Measurements from ENCODE around the gene HPS4.
"Not testable (repeated sequence)": the region's sequence is repeated elsewhere in the genome, so short reads cannot be mapped to it uniquely, and the experiment has no call there.

The HPS4 gene

GRCh38 chr22:26443901-26444690 lies 39.5 kb downstream of the HPS4 start:
- DNase-seq (ENCODE audit: low read depth, low spot score) = no peak
- Histone ChIP-seq H3K9me3 (ENCODE audit: insufficient read depth, low read length) (no peaks in the 10 kb centered on the region), H3K4me1 (ENCODE audit: insufficient read depth, insufficient read length) (no peaks in the 10 kb centered on the region), H3K9ac (ENCODE audit: insufficient read length, low read depth) (no peak overlapping the region), H3K36me3 (ENCODE audit: insufficient read depth, insufficient read length, low read length) (peaks cover 3% of the 10 kb centered on the region), H3K4me3 (ENCODE audit: insufficient read length, low read depth) (no peak overlapping the region), H3K27me3 (ENCODE audit: insufficient read depth, insufficient read length) (no peaks in the 10 kb centered on the region)
- TF ChIP-seq SUZ12 (IDR thresholded peaks at IDR 0.05; ENCODE audit: extremely low read depth, insufficient read depth, insufficient read length) = no peak
- TF ChIP-seq ZNF274 (IDR thresholded peaks at IDR 0.05; ENCODE audit: low read depth, low read length) = no peak
- TF ChIP-seq YY1 (IDR thresholded peaks at IDR 0.05; ENCODE audit: insufficient read depth, insufficient read length) = no peak

GRCh38 chr22:26442086-26442756 lies 41.4 kb downstream of the HPS4 start:
- no peak overlapping the region for H3K4me3 ChIP-seq (ENCODE audit: insufficient read length, low read depth)
- TF ChIP-seq SUZ12 (IDR thresholded peaks at IDR 0.05; ENCODE audit: extremely low read depth, insufficient read depth, insufficient read length) (no peak), YY1 (IDR thresholded peaks at IDR 0.05; ENCODE audit: insufficient read depth, insufficient read length) (no peak), ZNF274 (IDR thresholded peaks at IDR 0.05; ENCODE audit: low read depth, low read length) (no peak)
- peaks cover 7% of the 10 kb centered on the region for H3K36me3 ChIP-seq (ENCODE audit: insufficient read depth, insufficient read length, low read length)
- H3K4me1 ChIP-seq (ENCODE audit: insufficient read depth, insufficient read length) = no peaks in the 10 kb centered on the region
- no peak for DNase-seq (ENCODE audit: low read depth, low spot score)
- H3K9ac ChIP-seq (ENCODE audit: insufficient read length, low read depth) = no peak overlapping the region
- no peaks in the 10 kb centered on the region for H3K27me3 ChIP-seq (ENCODE audit: insufficient read depth, insufficient read length)
- H3K9me3 ChIP-seq (ENCODE audit: insufficient read depth, low read length) = no peaks in the 10 kb centered on the region

- TF ChIP-seq YY1 (IDR thresholded peaks at IDR 0.05; ENCODE audit: insufficient read depth, insufficient read length) (no peak), SUZ12 (IDR thresholded peaks at IDR 0.05; ENCODE audit: extremely low read depth, insufficient read depth, insufficient read length) (no peak), ZNF274 (IDR thresholded peaks at IDR 0.05; ENCODE audit: low read depth, low read length) (no peak)
- no peaks in the 10 kb centered on the region for H3K9me3 ChIP-seq (ENCODE audit: insufficient read depth, low read length)
- H3K36me3 ChIP-seq (ENCODE audit: insufficient read depth, insufficient read length, low read length) = peaks cover 21% of the 10 kb centered on the region
- no peaks in the 10 kb centered on the region for H3K27me3 ChIP-seq (ENCODE audit: insufficient read depth, insufficient read length)
- H3K4me3 ChIP-seq (ENCODE audit: insufficient read length, low read depth) = no peak overlapping the region
- no peaks in the 10 kb centered on the region for H3K4me1 ChIP-seq (ENCODE audit: insufficient read depth, insufficient read length)
- H3K9ac ChIP-seq (ENCODE audit: insufficient read length, low read depth) = no peak overlapping the region
- DNase-seq (ENCODE audit: low read depth, low spot score) = no peak
Measured at GRCh38 chr22:26439559-26439958, 44.0 kb downstream of the HPS4 start.

- not testable (repeated sequence) for DNase-seq (ENCODE audit: low read depth, low spot score); H3K9ac ChIP-seq (ENCODE audit: insufficient read length, low read depth); H3K4me3 ChIP-seq (ENCODE audit: insufficient read length, low read depth); H3K4me1 ChIP-seq (ENCODE audit: insufficient read depth, insufficient read length); H3K27me3 ChIP-seq (ENCODE audit: insufficient read depth, insufficient read length); H3K9me3 ChIP-seq (ENCODE audit: insufficient read depth, low read length)
- peaks cover 29% of the 10 kb centered on the region for H3K36me3 ChIP-seq (ENCODE audit: insufficient read depth, insufficient read length, low read length)
Measured at GRCh38 chr22:26438776-26439175, 44.8 kb downstream of the HPS4 start.

- Histone ChIP-seq H3K4me3 (ENCODE audit: insufficient read length, low read depth) (no peak overlapping the region), H3K27me3 (ENCODE audit: insufficient read depth, insufficient read length) (no peaks in the 10 kb centered on the region), H3K9me3 (ENCODE audit: insufficient read depth, low read length) (no peaks in the 10 kb centered on the region), H3K36me3 (ENCODE audit: insufficient read depth, insufficient read length, low read length) (peaks cover 32% of the 10 kb centered on the region), H3K9ac (ENCODE audit: insufficient read length, low read depth) (no peak overlapping the region), H3K4me1 (ENCODE audit: insufficient read depth, insufficient read length) (no peaks in the 10 kb centered on the region)
- DNase-seq (ENCODE audit: low read depth, low spot score) = no peak
- TF ChIP-seq ZNF274 (IDR thresholded peaks at IDR 0.05; ENCODE audit: low read depth, low read length) (no peak), YY1 (IDR thresholded peaks at IDR 0.05; ENCODE audit: insufficient read depth, insufficient read length) (no peak), SUZ12 (IDR thresholded peaks at IDR 0.05; ENCODE audit: extremely low read depth, insufficient read depth, insufficient read length) (no peak)
Measured at GRCh38 chr22:26437694-26438392, 45.7 kb downstream of the HPS4 start.

- DNase-seq (ENCODE audit: low read depth, low spot score) = no peak
- no peaks in the 10 kb centered on the region for H3K9me3 ChIP-seq (ENCODE audit: insufficient read depth, low read length)
- no peaks in the 10 kb centered on the region for H3K4me1 ChIP-seq (ENCODE audit: insufficient read depth, insufficient read length)
- TF ChIP-seq SUZ12 (IDR thresholded peaks at IDR 0.05; ENCODE audit: extremely low read depth, insufficient read depth, insufficient read length) (no peak), YY1 (IDR thresholded peaks at IDR 0.05; ENCODE audit: insufficient read depth, insufficient read length) (no peak), ZNF274 (IDR thresholded peaks at IDR 0.05; ENCODE audit: low read depth, low read length) (no peak)
- H3K9ac ChIP-seq (ENCODE audit: insufficient read length, low read depth) = no peak overlapping the region
- peaks cover 30% of the 10 kb centered on the region for H3K36me3 ChIP-seq (ENCODE audit: insufficient read depth, insufficient read length, low read length)
- no peaks in the 10 kb centered on the region for H3K27me3 ChIP-seq (ENCODE audit: insufficient read depth, insufficient read length)
- no peak overlapping the region for H3K4me3 ChIP-seq (ENCODE audit: insufficient read length, low read depth)
Measured at GRCh38 chr22:26436903-26437515, 46.6 kb downstream of the HPS4 start.
